GM19035 (cell line): ENCODE measurements around the gene ZDHHC1.

Experiments used
- ATAC-seq: cut with Tn5 transposase; IDR thresholded peaks from one replicate; pipeline ENCODE4 v1.9.1; 2021; ENCODE audit not compliant: unreplicated experiment

Gene ZDHHC1

GRCh38 chr16:67413978-67414911, 2.0 kb downstream of the ZDHHC1 start:
- no peak for ATAC-seq

GRCh38 chr16:67412294-67412693, 4.0 kb downstream of the ZDHHC1 start:
- no peak for ATAC-seq

- no peak for ATAC-seq
Measured at GRCh38 chr16:67411339-67411738, 4.9 kb downstream of the ZDHHC1 start.

- ATAC-seq, result no peak
Measured at GRCh38 chr16:67409631-67410030, 6.6 kb downstream of the ZDHHC1 start.

GRCh38 chr16:67407788-67408452, 8.4 kb downstream of the ZDHHC1 start:
- no peak for ATAC-seq

GRCh38 chr16:67407176-67407787, 9.0 kb downstream of the ZDHHC1 start:
- no peak for ATAC-seq

- ATAC-seq, result no peak
Measured at GRCh38 chr16:67406111-67406971, 9.9 kb downstream of the ZDHHC1 start.

- no peak for ATAC-seq
Measured at GRCh38 chr16:67405336-67405735, 10.9 kb downstream of the ZDHHC1 start.

GRCh38 chr16:67404740-67405226, 11.5 kb downstream of the ZDHHC1 start:
- no peak for ATAC-seq

GRCh38 chr16:67403976-67404555, 12.2 kb downstream of the ZDHHC1 start:
- ATAC-seq, result no peak

- ATAC-seq, result no peak
Measured at GRCh38 chr16:67400901-67401300, 15.4 kb downstream of the ZDHHC1 start.

GRCh38 chr16:67399749-67400704, 16.2 kb downstream of the ZDHHC1 start:
- ATAC-seq, result no peak

- no peak for ATAC-seq
Measured at GRCh38 chr16:67399218-67399733, 17.0 kb downstream of the ZDHHC1 start.

GRCh38 chr16:67398546-67399217, 17.6 kb downstream of the ZDHHC1 start:
- no peak for ATAC-seq

- no peak for ATAC-seq
Measured at GRCh38 chr16:67397812-67398545, 18.3 kb downstream of the ZDHHC1 start.

GRCh38 chr16:67397036-67397801, 19.1 kb downstream of the ZDHHC1 start:
- ATAC-seq, result no peak
